GM21717 (cell line): ENCODE measurements around the gene SLC45A2.

Source experiments
- ATAC-seq: cut with Tn5 transposase; IDR thresholded peaks from one replicate; pipeline ENCODE4 v1.9.1; 2021; ENCODE audit warnings: mild to moderate bottlenecking, moderate library complexity; ENCODE audit not compliant: unreplicated experiment

The SLC45A2 gene

DNA sequence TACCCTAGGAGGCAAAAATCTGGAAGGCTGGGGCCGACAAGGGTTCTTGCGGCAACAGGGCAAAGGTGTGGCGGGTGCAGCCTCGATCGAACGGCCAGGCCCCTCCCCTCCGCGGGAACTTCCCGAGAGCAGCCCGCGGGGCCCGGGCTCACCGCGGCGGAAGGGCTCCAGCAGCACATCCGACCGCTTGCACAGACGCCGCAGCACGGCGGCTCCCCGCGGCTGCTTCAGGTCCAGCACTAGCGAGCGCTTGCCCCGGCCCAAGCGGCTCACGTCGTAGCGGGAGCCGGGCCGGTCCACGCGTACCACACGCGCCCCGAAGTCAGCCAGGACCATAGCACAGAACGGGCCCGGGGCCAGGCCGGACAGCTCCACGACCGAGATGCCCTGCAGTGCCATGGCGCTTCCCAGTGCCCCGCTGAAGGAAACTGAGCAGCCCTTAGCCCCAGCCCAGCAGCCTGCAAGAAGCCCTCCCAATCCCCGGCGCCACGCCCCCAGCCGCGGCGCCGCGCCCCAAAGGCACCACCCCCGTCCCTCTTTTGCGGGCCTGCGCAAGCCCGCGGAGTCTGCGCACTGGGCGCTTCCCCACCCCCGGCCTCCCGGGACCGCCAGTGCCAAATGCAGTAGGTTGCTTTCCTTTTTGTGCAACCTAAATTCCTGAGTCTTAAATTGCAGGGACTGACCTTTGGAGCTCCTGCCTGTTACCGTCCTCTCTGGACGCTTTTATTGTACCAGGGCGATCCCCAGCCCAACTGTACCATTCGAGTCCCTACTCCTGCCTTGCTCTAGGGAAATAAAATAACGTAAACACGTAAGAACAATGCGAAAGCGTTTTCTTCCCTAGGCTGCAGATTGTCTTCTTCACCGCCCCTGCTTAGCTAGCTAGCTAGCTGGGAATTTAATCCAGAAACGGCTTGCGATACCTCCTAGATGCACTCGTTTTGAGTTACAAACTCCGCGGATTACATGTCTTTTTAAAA lies 23.4 kb upstream of the SLC45A2 start, which contains the start of gene AMACR:
TSS of gene AMACR (minus strand) at position 430 of the 980 bp plus-strand sequence. CDS start at position 399, 31 bp downstream.
- peak; percentile 92 for ATAC-seq

DNA sequence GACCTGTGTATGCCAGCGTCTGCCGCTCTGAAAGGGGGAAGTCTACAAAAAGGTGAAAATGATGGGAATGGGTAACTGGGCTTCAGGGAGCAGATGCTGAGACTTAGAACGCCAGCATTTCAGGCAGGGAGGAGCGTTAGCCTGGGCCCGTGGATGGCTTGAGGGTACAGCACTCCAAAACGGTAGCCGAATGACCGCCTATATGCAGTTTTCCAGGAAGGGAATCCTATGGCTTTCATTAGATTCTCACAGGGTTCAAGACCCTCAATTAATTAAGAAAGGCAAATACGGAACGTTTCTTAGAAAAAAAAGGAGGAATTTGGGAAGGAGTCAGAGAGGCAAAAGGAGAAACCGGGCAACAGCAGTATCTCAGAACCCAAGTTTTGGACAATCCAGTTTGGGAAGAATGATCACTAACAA lies 22.7 kb upstream of the SLC45A2 start:
- no peak for ATAC-seq

DNA sequence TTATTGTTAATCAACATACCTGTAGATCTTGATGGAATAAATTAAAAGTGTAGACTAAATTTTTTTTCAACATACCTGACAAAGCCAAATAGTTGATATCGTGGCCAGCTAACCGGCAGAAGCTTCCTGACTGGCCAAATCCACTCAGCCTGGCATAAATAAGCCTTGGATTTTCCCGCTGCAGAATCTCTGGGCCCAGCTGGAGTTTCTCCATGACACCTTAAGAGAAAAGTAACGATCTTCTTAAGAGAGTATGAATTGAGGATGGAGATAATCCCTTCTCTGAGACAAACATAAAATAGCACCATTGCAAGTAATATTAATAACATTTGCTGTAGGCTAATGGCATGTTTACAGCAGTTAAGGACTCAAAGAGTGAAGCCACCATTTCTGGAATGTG lies 21.2 kb upstream of the SLC45A2 start:
- ATAC-seq: no peak

DNA sequence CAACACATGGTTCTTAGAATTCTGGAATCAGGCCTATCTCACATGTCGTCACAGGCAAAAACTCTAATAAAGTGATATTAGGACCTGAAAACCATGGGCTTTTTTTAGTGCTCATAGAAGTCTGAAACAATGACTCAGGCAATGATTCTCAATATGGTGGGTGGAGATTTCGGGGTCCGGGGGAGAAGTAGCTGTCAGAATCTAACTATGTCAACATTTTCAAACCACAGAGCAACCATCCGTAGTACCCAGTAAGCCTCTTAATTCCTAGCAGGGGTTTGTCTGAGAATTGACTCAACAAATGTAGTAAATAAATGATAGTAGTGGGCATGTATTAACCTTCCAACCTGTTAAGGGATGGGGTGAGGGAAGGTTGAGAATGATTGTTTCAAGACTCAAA lies 20.7 kb upstream of the SLC45A2 start:
- no peak for ATAC-seq

- no peak for ATAC-seq
Measured at GRCh38 chr5:34003941-34004340, 19.4 kb upstream of the SLC45A2 start.

- no peak for ATAC-seq
Measured at GRCh38 chr5:34002629-34003328, 18.3 kb upstream of the SLC45A2 start.

- no peak for ATAC-seq
Measured at GRCh38 chr5:34001241-34001841, 16.8 kb upstream of the SLC45A2 start.

DNA sequence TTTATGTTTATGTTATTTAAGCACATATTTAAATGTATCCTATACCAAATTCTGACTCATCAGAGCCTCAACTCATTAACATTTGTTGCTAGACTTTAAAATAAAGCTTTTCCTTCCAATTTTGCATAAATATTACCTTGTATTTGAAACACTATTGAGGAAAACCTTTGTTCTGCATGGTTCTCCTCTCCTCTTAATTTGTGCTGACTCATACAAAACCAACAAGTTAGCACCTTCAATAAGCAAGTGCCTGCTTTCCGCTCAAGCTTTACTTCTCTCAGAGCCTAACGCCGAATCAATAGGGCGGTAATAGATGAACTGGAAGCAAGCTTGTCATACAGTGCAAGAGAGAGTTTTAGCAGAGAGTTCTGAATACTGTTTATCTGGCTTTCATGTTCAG lies 15.5 kb upstream of the SLC45A2 start:
- ATAC-seq: no peak

DNA sequence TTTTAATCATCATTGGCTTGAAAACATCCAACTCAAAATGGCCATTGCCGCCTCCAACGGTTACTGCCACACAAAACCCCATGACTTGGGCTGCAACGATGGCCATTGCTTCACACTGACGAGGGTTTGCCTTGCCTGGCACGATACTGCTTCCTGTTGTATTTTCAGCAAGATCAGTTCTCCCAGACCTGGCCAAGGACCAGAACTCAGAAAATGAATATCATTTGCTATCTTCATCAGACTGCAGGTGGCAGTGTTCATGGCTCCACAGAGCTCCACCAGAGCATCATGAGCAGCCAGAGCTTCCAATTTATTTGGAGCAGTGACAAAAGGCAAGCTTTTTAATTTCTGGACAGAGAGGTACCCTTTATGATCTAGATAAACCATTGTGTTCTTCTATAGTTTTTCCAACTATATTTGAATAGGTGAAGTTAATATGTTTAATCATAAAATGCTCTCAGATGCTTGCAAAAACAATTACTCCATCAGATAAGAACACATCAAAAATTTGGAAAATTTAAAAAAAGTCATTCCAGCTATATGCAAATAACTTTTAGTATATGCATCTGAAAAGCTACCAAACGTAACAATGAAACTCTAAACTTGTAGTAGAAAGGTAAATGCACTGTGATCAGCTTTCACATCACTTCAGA lies 13.0 kb upstream of the SLC45A2 start:
- no peak for ATAC-seq

DNA sequence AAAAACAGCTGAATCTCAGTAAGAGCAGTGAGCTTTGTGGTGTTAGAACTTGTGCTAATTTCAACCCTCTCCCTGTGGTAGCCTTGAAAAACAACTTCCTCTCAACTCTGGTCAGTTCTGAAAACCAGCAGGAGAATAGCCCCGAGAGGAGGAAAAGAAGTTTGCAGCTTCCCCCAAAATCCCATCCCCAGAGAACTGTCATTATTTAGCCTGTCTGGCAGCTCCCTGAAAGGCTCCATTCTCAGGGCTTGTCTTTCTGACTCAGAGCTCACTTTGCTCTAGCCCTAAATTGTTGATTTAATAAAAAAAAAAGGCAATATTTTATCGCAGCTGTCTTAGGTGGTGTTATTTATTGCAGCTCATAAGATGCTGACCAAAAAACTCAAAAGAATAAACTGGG lies 11.4 kb upstream of the SLC45A2 start:
- ATAC-seq: no peak

DNA sequence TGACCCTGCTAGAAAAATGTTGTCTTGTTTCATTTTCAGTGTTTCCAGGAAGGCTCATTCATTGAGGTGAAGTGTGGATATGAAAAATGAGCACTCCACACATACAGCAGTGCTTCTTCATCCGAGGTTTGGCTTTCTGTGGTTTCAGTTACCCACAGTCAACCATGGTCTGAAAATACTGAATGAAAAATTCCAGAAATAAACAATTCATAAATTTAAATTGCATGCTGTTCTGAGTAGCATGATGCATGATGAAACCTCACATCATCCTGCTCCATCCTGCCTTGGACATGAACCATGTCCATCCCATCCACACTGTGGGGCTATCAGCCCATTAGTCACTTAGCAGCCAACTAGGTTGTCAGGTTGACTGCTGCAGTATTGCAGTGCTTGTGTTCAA lies 10.4 kb upstream of the SLC45A2 start:
- ATAC-seq: no peak

DNA sequence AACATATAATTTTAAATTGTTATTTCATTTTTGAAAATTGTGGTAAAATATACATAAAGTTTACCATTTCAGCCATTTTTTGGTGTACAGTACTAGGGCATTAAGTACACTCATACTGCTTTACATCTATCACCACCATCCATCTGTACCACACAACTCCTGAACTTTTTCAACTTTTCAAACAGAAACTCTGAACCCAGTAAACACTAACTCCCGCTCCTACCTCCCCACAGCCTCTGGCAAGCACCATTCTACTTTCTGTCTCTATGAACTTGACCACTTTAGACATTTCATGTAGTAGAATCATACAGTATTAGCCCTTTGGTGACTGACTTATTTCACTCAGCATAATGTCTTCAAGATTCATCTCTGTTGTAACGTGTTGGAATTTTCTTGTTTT lies 8.4 kb upstream of the SLC45A2 start:
- ATAC-seq: no peak

- no peak for ATAC-seq
Measured at GRCh38 chr5:33985447-33985846, 954 bp upstream of the SLC45A2 start.

- ATAC-seq: no peak
Measured at GRCh38 chr5:33984178-33984577, 315 bp downstream of the SLC45A2 start.

GRCh38 chr5:33981408-33982162 lies 2.9 kb downstream of the SLC45A2 start:
- ATAC-seq: no peak

DNA sequence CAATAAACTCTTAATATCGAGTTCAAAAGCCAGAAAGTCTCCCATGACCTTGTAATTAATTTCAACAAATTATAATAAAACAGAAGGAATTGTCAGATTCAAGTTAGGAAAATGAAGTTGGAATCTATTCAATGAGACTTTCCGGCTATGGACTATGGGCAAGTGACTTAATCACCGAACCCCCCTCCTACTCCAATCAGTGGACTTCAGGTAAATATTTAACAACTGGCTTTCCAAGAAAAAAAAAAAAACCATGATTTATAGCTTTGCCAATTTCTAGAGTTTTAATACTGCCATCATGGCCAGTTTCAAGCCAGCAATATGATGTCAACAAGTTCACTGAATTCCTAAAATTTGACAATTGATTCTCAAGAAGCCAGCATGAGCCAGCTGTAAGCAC lies 4.5 kb downstream of the SLC45A2 start:
- no peak for ATAC-seq

- ATAC-seq: no peak
Measured at GRCh38 chr5:33978306-33978705, 6.2 kb downstream of the SLC45A2 start.

DNA sequence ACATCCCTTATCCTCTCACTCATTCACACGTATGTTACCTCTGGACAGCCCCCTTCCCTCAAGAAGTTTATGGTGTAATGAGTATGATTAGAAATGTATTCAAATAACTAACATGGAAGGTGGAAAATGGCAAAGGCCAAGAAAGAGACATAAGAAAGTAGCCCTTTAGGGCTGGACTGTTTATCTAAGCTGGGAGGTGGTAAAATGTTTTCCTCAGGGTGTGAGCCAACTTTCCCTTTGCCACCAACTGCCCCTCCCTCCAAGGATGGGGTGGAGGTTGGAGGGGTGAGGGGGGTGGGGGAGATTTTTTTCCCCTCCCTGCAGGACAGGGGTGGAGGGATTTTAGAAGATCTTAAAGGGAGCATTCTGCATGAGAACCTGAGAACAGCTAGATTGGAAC lies 8.2 kb downstream of the SLC45A2 start:
- ATAC-seq: no peak

- no peak for ATAC-seq
Measured at GRCh38 chr5:33975852-33976251, 8.6 kb downstream of the SLC45A2 start.

DNA sequence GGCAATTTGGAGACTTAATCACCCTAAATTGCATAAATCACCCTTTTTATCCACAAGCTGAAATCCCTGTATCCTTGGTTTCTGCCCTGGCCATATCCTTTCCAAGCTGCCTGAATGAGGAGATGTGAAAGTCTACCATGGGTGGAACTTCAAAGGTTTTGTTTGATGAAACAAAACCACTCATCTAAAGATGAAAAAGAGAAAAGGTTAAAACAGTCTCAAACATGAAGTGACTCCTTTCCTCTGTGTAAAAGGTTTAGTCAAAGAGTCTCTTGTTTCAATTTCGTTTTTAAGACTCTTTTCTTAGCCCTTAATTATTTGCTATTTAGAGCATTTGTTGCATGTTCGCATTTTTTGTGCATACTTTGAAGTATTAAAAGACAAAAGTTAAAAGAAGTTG lies 11.2 kb downstream of the SLC45A2 start:
- no peak for ATAC-seq
